G401.6 (cell line): ENCODE data around the gene SRCIN1.

ENCODE experiments used
- FAIRE-seq: peaks from 2 replicates; lab custom pipeline; 2012; peaks lifted over from hg19 to GRCh38; lab: Jason Lieb, UNC

The SRCIN1 gene

DNA sequence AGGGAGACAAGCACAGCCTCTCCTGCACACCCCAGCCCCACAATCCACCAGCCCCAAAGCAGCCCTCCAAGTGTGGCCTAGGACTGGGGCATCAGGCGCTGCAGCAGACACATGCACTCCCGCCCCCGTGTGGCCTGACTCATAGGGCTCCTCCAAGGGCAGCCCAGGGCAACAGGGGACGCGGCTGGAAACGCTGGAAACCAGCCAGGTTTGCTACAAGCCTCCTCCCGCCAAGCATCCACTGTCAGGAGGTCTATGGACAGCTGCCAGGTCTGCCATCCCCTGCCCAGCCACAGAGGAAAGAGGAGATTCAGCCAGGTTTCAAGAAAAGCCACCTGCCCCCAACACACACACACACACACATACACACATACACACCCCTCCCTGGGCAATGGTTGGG lies 25.8 kb downstream of the SRCIN1 start:
- FAIRE-seq: no peak

- no peak for FAIRE-seq
Observed at GRCh38 chr17:38579083-38579480, 26.7 kb downstream of the SRCIN1 start.

- no peak for FAIRE-seq
Observed at GRCh38 chr17:38578229-38579082, 27.3 kb downstream of the SRCIN1 start.

- FAIRE-seq: no peak
Observed at GRCh38 chr17:38577645-38578173, 28.0 kb downstream of the SRCIN1 start.

DNA sequence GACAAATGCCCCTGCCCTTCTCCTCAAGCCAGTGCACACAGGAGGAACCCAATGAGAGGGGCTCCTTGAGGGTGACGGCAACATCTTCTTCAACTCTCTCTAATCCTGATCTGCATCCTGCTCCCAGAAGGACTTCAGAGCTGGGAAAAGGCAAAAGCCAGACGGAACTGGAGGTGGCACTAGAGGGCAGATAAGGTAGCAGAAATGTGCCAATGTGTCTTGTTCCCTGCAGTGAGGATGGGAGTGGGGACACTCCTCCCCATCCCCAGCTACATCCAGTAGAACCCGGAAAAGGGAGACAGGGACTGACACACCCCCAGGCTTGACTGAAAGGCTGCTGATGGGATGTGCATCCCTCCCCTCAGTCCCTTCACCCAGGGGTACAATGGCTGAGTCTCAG lies 28.5 kb downstream of the SRCIN1 start:
- no peak for FAIRE-seq

DNA sequence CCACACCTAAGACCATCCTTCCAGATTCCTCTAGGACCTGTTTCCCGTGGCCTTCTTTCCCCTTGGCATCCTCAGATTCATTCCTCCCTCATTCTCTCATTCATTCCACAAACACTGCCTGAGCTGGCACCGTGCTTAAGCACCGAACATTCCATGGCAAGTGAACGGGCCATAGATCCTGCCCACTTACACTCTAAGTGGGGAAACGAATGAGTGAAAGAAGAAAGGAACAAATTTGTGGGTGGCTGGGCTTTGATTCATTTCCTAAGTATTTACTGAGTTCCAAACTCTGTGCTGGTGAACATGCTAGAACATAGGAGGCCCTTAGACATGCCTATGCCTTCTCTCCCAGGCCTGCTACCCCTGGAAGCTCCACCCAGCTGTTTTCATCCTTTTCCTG lies 30.0 kb downstream of the SRCIN1 start:
- no peak for FAIRE-seq

- FAIRE-seq: no peak
Observed at GRCh38 chr17:38574712-38575111, 31.0 kb downstream of the SRCIN1 start.

GRCh38 chr17:38572669-38573365 lies 32.9 kb downstream of the SRCIN1 start:
- FAIRE-seq: no peak

DNA sequence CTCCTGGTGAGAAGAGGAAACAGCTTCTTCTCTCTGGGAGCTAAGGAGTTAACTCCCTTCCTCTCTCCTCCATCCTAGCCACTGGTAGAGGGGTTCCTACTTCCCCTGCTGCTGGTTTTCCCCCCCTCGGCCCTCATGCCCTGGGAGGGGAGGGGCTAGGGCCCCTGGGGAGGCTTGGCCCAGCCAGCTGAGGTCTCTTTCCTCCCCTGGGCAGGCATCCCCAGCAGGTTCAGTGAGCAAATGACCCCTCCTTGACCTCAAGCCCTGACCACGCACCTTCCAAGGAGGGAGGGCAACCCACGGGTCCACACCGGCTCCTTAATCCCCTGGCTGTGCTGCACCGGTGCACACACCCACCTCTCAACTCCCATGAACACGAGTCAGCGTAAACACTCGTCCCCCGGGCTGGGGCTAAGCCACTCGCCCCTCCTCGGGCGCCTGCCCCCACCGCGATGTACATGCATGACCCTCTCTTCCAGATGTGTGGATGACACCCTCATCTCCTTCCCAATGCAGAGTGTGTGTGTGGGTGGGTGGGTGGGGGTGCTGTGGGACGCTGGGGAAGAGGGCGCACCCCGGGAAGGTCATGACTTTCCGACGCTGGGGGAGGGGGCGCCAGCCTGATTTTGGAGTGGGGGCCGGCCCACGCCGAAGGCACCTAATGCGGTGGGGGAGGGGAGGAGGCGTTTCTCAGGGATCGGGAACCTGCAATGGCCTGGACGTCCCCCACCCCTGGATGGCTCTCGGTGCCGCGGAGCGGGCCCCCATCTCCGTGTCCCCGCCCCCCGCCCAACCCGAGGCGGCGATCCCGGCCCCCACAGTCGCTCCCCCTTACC lies 33.7 kb downstream of the SRCIN1 start:
- FAIRE-seq: no peak

GRCh38 chr17:38569701-38570512 lies 35.8 kb downstream of the SRCIN1 start:
- FAIRE-seq: no peak

DNA sequence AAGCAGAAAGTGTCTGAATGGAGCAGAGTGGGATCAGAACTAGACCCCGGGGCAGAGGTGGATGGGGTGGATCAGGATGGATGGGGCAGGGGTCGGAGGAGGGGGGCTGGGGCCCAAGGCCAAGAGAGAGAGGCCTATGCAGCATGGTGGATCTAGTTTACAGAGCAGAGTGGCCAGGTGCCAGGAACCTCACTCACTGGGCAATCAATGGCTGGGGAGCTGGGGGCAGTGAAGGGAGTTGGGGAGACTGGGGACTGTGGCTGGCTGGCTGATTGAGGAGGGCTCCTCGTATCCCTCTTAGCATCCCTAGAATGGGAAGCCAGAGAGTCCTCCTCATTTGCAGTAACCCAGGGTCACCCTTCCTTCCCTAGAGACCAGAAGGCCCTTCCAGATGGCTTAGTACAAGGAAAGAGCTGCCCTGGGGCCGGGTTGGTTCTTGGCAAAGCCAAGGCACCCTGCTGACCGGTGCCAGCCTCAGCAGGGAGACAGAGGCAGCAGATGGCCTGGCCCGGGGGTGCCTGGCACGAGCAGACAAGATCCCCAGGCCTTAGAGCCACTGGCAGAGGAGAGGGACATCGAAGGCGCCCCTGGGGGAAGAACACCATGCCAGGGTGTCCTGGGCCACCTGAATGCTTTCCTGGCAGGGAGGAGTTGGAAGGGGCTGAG lies 36.8 kb downstream of the SRCIN1 start:
- FAIRE-seq: no peak

DNA sequence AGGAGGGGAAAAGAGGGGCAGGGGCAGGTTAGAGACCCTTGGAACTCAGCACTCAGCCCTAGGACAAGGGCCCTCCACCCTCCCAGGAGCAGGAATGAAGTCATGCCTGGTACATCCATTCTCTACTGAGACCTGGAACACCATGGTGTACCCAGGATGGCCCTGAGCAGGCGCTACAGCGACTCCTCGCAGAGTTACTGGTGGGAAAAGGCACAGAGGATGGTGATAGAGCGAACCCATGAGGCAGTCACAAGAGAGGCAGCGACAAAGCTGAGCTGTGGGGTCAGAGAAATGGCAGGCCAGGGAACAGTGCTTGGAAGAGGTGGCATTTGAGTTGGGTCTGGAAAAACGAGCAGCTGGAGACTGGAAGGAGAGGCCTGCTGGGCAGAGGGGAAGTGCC lies 37.5 kb downstream of the SRCIN1 start:
- no peak for FAIRE-seq

GRCh38 chr17:38567350-38567749 lies 38.4 kb downstream of the SRCIN1 start:
- FAIRE-seq: no peak

DNA sequence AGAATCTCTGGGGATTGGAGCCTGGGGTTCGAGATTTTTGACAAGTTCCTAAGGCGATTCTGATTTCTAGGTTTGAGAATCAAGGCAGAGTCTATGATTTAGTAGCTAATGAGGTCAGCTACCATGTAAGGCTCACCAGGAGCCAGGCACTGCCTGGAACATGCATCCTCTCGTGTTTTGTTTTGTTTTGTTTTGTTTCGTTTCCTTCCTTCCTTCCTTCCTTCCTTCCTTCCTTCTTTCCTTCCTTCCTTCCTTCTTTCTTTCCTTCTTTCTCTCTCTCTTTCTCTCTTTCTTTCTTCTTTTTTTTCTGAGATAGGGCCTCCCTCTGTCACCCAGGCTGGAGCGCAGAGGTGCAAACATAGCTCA lies 39.1 kb downstream of the SRCIN1 start:
- no peak for FAIRE-seq

DNA sequence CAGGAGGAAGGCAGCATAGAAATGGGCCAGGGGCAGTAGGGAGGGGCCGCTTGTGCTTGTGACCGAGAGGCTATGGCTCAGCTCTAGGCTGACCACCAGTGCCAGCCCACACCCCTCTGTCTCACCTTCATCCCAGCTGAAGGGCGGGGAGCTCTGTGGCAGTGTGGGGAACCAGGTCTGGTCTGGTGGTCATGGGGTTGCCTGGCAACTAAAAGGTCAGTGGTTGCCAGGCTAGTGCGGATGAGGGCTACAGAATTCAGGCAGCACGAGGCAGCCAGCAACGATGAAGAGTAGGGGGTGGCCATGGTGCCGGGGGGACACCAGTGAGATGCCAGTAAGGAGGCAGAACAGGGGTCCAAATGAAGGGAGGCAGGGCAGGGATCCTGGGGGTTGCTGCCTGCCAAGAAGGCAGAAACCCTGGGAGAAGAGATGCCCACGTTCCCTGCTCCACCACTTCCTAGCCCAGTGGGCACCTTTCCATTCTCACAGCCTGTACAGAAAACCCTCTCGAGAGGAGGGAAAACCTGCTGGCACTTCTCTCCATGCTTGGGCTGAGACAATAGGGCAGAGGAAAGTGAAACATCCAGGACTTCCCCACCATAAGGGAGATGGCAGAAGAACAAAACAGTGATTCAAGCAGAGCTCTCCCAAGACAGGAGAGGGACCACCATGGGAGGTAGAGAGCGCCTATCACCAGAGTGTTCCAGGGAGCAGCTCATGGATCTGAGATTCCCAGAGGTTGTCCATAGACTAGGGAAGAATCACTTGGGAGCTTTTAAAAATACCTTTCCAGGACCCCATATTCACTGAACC lies 39.7 kb downstream of the SRCIN1 start:
- FAIRE-seq: no peak

DNA sequence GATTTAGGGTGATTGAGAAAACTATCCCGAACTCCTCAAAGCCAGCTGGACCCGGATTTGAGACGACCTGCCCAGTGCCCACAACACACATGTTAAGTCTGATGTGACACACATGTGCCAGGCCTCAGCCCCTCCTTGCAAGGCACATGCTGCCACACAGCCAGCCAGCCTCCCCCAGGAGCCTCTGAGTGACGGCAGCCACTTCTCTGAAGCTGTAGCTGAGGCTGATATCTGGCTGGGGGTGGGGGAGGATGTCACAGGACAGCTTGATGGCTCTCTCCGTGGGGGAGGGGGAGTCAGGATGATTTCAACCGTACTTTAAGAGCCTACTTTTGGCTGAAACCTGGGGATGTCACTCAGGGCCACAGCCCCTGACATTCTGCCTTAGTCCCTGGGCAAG lies 40.9 kb downstream of the SRCIN1 start:
- no peak for FAIRE-seq

DNA sequence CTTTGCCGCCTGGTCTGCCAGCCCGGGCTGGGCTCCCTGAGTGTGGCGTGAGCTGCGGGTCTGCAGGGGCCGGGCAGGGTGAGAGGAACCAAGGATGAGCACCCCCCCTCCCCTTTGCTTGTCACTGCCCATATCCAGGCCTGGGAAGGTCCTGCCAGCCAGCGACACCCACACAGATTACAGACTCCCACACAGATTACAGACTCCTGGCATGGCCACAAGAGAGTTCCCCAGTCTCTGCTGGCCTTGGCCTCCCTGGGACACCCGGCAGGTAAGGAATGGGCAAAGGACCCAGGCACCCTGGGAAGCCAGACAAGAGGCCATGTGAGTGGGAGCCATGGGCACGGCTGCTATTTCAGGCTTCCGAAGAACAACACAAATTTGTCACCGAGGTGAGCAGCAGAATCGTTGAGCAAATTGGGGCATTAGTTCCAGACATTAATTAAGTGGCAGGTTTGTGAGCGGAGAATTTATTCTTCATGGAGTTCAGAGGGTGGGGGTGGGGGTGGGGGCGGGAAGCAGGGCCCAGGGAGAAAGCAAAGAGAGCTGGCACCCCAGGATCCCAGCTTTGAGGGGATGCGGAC lies 41.4 kb downstream of the SRCIN1 start:
- FAIRE-seq: no peak

GRCh38 chr17:38563362-38564253 lies 42.1 kb downstream of the SRCIN1 start:
- FAIRE-seq: no peak

DNA sequence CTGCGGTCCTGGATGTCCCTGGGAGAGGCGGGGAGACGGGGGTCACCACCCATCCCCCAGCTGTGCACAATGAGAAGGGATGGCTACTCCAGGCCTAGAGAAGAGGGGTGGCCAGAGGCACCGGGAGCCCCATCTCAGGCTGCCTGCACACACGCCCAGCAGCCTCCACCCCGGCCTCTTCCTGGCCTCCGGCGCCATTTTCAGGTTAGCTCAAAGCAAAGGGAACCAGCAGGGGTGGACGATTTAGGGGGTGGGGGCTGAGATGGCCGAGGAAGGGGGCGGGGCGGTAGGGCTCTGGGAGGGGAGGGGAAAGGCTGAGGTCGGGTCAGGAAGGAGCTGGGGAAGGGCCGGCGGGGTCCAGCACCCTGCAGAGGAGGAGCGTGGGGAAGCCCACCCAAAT lies 42.8 kb downstream of the SRCIN1 start:
- FAIRE-seq: no peak
